IMR-90 (cell line): ENCODE data around the gene L1TD1. TPM values are rescaled to one million over a fixed set of nuclear protein-coding genes. Genes with fewer than 3 reads are reported as not detected.

Source experiments
- ATAC-seq: fragments of 200-7000 bp; cut with Tn5 transposase; 2 replicates; pipeline ENCODE4 v1.9.1; 2020; ENCODE audit warnings: low read depth, mild to moderate bottlenecking, moderate library complexity
- Bru-seq: library from RNA; stranded (reverse); fragments of 400-500 nt; gene quantifications from one replicate; lab custom pipeline; 2021; lab: Mats Ljungman, UMichigan
- BruChase-seq, 2 experiments: library from RNA; stranded (reverse); fragments of 400-500 nt; gene quantifications; one replicate each; lab custom pipeline; 2021; lab: Mats Ljungman, UMichigan
- BruUV-seq: library from RNA; stranded (reverse); fragments of 400-500 nt; replicated peaks from 2 replicates; lab custom pipeline; 2021; lab: Mats Ljungman, UMichigan
- CTCF ChIA-PET: fragments of 300-600 bp; formaldehyde crosslinking; extraction: SDS; loops from one replicate; lab custom pipeline; 2021; ENCODE audit warnings: antibody characterized with exemption; lab: Yijun Ruan, JAX
- POLR2A ChIA-PET: fragments of 300-600 bp; sonication (Branson Sonifier 250); formaldehyde crosslinking; loops from one replicate; lab custom pipeline; 2022; ENCODE audit warnings: antibody characterized with exemption; ENCODE audit not compliant: unreplicated experiment; lab: Charles Lee
- DNase-seq: peaks from one replicate; pipeline ENCODE4 v3.0.0; 2013
- H2AFZ ChIP-seq: replicated peaks from 2 replicates; pipeline ENCODE3; 2013; ENCODE audit warnings: low read length, mild to moderate bottlenecking; ENCODE audit not compliant: poor library complexity
- H2AK5ac ChIP-seq: 2 replicates; pipeline ENCODE4 v1.6.1; 2013; ENCODE audit warnings: low read depth, low read length, inconsistent platforms
- H2AK9ac ChIP-seq: replicated peaks from 2 replicates; pipeline ENCODE3; 2013; ENCODE audit warnings: mild to moderate bottlenecking, low read depth, low read length, moderate library complexity; ENCODE audit not compliant: poor library complexity
- H2BK120ac ChIP-seq: 2 replicates; pipeline ENCODE4 v1.6.1; 2013; ENCODE audit warnings: low read depth, low read length, inconsistent platforms
- H2BK15ac ChIP-seq: 3 replicates; pipeline ENCODE4 v1.6.1; 2013; ENCODE audit warnings: low read depth, low read length, inconsistent platforms
- H2BK20ac ChIP-seq: 2 replicates; pipeline ENCODE4 v1.6.1; 2013; ENCODE audit warnings: low read depth, mild to moderate bottlenecking, inconsistent platforms, low read length, moderate library complexity
- H2BK5ac ChIP-seq: 2 replicates; pipeline ENCODE4 v1.6.1; 2013; ENCODE audit warnings: mild to moderate bottlenecking, low read depth, low read length, inconsistent platforms; ENCODE audit not compliant: poor library complexity, severe bottlenecking
- H3K14ac ChIP-seq: replicated peaks from 2 replicates; pipeline ENCODE4 v1.6.1; 2013; ENCODE audit warnings: low read depth, low read length, inconsistent platforms
- H3K18ac ChIP-seq: 2 replicates; pipeline ENCODE4 v1.6.1; 2013; ENCODE audit warnings: low read depth, low read length, control low read depth
- H3K23ac ChIP-seq: 2 replicates; pipeline ENCODE4 v1.6.1; 2013; ENCODE audit warnings: low read depth, low read length, inconsistent platforms
- H3K27ac ChIP-seq: 2 replicates; pipeline ENCODE4 v1.5.1; 2013; ENCODE audit warnings: mild to moderate bottlenecking, control low read depth, low read length; ENCODE audit not compliant: insufficient read depth
- H3K27me3 ChIP-seq: 2 replicates; pipeline ENCODE4 v1.6.1; 2013; ENCODE audit warnings: low read length; ENCODE audit not compliant: control insufficient read depth, insufficient read depth
- H3K36me3 ChIP-seq: 2 replicates; pipeline ENCODE4 v1.6.1; 2013; ENCODE audit warnings: low read length, mixed read lengths; ENCODE audit not compliant: control insufficient read depth, insufficient read depth
- H3K4ac ChIP-seq: 2 replicates; pipeline ENCODE4 v1.6.1; 2013; ENCODE audit warnings: low read depth, low read length, inconsistent platforms
- H3K4me1 ChIP-seq: 2 replicates; pipeline ENCODE4 v1.6.1; 2013; ENCODE audit warnings: low read length, mixed read lengths; ENCODE audit not compliant: control insufficient read depth, insufficient read depth
- H3K4me2 ChIP-seq: 2 replicates; pipeline ENCODE4 v1.6.1; 2013; ENCODE audit warnings: low read depth, mild to moderate bottlenecking, control low read depth, low read length, moderate library complexity
- H3K4me3 ChIP-seq: 2 replicates; pipeline ENCODE4 v1.5.1; 2013; ENCODE audit warnings: low read depth, mild to moderate bottlenecking, control low read depth, low read length, moderate library complexity; ENCODE audit not compliant: insufficient read depth
- H3K56ac ChIP-seq: 2 replicates; pipeline ENCODE4 v1.6.1; 2013; ENCODE audit warnings: low read length, inconsistent platforms; ENCODE audit not compliant: insufficient read depth; ENCODE audit errors: extremely low read depth
- H3K79me1 ChIP-seq, 2 experiments: 2 replicates each; pipeline ENCODE4 v1.6.1; 2013; ENCODE audit warnings: low read length in 2 of 2, inconsistent platforms in 1 of 2, low read depth in 1 of 2
- H3K9ac ChIP-seq: 2 replicates; pipeline ENCODE4 v1.6.1; 2013; ENCODE audit warnings: low read depth, low read length, control low read depth
- H3K9me1 ChIP-seq: 2 replicates; pipeline ENCODE4 v1.6.1; 2013; ENCODE audit warnings: low read length, inconsistent platforms; ENCODE audit not compliant: insufficient read depth
- H3K9me3 ChIP-seq: 2 replicates; pipeline ENCODE4 v1.6.1; 2013; ENCODE audit warnings: low read length; ENCODE audit not compliant: control insufficient read depth, insufficient read depth
- H4K20me1 ChIP-seq: 2 replicates; pipeline ENCODE4 v1.6.1; 2013; ENCODE audit warnings: low read length, inconsistent platforms; ENCODE audit not compliant: insufficient read depth
- H4K5ac ChIP-seq: 2 replicates; pipeline ENCODE4 v1.6.1; 2013; ENCODE audit warnings: mild to moderate bottlenecking, low read depth, low read length, control low read depth
- H4K8ac ChIP-seq, 2 experiments: 2 replicates each; pipeline ENCODE4 v1.6.1; 2013; ENCODE audit warnings: low read depth in 2 of 2, low read length in 2 of 2, control low read depth in 1 of 2, inconsistent platforms in 1 of 2
- H4K91ac ChIP-seq: 2 replicates; pipeline ENCODE4 v1.6.1; 2013; ENCODE audit warnings: low read depth, low read length, inconsistent platforms; ENCODE audit not compliant: insufficient read depth
- CHD1 ChIP-seq: IDR thresholded peaks from 2 replicates; pipeline ENCODE4 v1.6.1; 2012; ENCODE audit warnings: low read depth, low read length, improper control_type of control experiment
- MAZ ChIP-seq: IDR thresholded peaks from 2 replicates; pipeline ENCODE4 v1.6.1; 2012; ENCODE audit warnings: low read depth, mild to moderate bottlenecking, low read length, improper control_type of control experiment, moderate library complexity, borderline replicate concordance
- MXI1 ChIP-seq: IDR thresholded peaks from 2 replicates; pipeline ENCODE4 v1.6.1; 2012; ENCODE audit warnings: low read depth, mild to moderate bottlenecking, low read length, moderate library complexity, borderline replicate concordance
- RAD21 ChIP-seq: IDR thresholded peaks from 2 replicates; pipeline ENCODE4 v1.6.1; 2012; ENCODE audit warnings: low read length, improper control_type of control experiment
- RCOR1 ChIP-seq: IDR thresholded peaks from 2 replicates; pipeline ENCODE4 v1.6.1; 2012; ENCODE audit warnings: mild to moderate bottlenecking, low read length, improper control_type of control experiment; ENCODE audit not compliant: insufficient replicate concordance
- SMC3 ChIP-seq: fragments of 150-350 bp; IDR thresholded peaks from 2 replicates; pipeline ENCODE4 v1.6.1; 2016; ENCODE audit warnings: low read depth, mild to moderate bottlenecking, antibody characterized with exemption, low read length, moderate library complexity
- WGBS, 2 experiments: methylation state at CpG; one replicate each; pipeline versions ENCODE4 v1.1.5 to v1.1.7; 2013; ENCODE audit warnings: missing lambda C conversion rate in 2 of 2; ENCODE audit not compliant: insufficient read length in 1 of 2; ENCODE audit errors: extremely low coverage in 2 of 2; 5-methylcytosine and 5-hydroxymethylcytosine counted together
- dilution Hi-C: fragments of 300-500 bp; cut with HindIII; formaldehyde crosslinking; loops from one replicate; pipeline ENCODE4 v1.14.3; 2018; ENCODE audit warnings: low sequenced_read_pairs; ENCODE audit not compliant: unreplicated experiment
- in situ Hi-C: fragments of 300-500 bp; cut with MboI; formaldehyde crosslinking; loops from 3 replicates; pipeline ENCODE4 v1.14.3; 2019; ENCODE audit warnings: low sequenced_read_pairs, inconsistent platforms, mixed read lengths
- intact Hi-C: fragments of 100-400 bp; cut with micrococcal nuclease; formaldehyde crosslinking; loops from 2 replicates; pipeline ENCODE4 v1.10.0; 2022
- long read RNA-seq: library from polyadenylated mRNA; unstranded; transcript quantifications from one replicate; pipeline ENCODE4 v2.0.0, GENCODE V29; 2021; ENCODE audit not compliant: unreplicated experiment
- polyA plus RNA-seq, 3 experiments: library from polyadenylated mRNA; depleted of rRNA; stranded (reverse); fragments of >200 nt; gene quantifications; 2 replicates each; pipeline ENCODE4 v1.2.3, GENCODE V29; 2012; ENCODE audit warnings: low replicate concordance in 1 of 3
- total RNA-seq: library from RNA; depleted of rRNA; stranded (reverse); fragments of >200 nt; gene quantifications from 2 replicates; pipeline ENCODE4 v1.2.3, GENCODE V29; 2012; rRNA removed
- TF ChIP-seq, protein P1 (sequence below): fragments of 150-350 bp; IDR thresholded peaks from 2 replicates; pipeline ENCODE4 v1.6.1; 2016; ENCODE audit warnings: low read depth, mild to moderate bottlenecking, low read length, moderate library complexity, borderline replicate concordance
- TF ChIP-seq, protein P2 (sequence below): conservative IDR thresholded peaks from 2 replicates; pipeline ENCODE4 v1.5.1; 2012; ENCODE audit warnings: mild to moderate bottlenecking, low read depth, low read length, improper control_type of control experiment

L1TD1 gene, protein sequence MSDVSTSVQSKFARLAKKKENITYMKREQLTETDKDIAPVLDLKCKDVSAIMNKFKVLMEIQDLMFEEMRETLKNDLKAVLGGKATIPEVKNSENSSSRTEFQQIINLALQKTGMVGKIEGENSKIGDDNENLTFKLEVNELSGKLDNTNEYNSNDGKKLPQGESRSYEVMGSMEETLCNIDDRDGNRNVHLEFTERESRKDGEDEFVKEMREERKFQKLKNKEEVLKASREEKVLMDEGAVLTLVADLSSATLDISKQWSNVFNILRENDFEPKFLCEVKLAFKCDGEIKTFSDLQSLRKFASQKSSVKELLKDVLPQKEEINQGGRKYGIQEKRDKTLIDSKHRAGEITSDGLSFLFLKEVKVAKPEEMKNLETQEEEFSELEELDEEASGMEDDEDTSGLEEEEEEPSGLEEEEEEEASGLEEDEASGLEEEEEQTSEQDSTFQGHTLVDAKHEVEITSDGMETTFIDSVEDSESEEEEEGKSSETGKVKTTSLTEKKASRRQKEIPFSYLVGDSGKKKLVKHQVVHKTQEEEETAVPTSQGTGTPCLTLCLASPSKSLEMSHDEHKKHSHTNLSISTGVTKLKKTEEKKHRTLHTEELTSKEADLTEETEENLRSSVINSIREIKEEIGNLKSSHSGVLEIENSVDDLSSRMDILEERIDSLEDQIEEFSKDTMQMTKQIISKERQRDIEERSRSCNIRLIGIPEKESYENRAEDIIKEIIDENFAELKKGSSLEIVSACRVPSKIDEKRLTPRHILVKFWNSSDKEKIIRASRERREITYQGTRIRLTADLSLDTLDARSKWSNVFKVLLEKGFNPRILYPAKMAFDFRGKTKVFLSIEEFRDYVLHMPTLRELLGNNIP
- total RNA-seq (not detected in 2 replicates), polyA plus RNA-seq (2012; rRNA removed) (not detected in 2 replicates), Bru-seq, nascent RNA (not detected), BruChase-seq, experiment 1, labeled RNA remaining after a 6-hour chase (not detected), BruChase-seq, experiment 2, labeled RNA remaining after a 2-hour chase (percentile 5 among the genes with signal in this experiment)
- not detected in 2 replicates for polyA plus RNA-seq (2012; cell fraction: cytosol; rRNA removed)
- not detected in 2 replicates for polyA plus RNA-seq (2012; cell fraction: nucleus; rRNA removed; ENCODE audit: low replicate concordance)
- long read RNA-seq = 0 reads

DNA sequence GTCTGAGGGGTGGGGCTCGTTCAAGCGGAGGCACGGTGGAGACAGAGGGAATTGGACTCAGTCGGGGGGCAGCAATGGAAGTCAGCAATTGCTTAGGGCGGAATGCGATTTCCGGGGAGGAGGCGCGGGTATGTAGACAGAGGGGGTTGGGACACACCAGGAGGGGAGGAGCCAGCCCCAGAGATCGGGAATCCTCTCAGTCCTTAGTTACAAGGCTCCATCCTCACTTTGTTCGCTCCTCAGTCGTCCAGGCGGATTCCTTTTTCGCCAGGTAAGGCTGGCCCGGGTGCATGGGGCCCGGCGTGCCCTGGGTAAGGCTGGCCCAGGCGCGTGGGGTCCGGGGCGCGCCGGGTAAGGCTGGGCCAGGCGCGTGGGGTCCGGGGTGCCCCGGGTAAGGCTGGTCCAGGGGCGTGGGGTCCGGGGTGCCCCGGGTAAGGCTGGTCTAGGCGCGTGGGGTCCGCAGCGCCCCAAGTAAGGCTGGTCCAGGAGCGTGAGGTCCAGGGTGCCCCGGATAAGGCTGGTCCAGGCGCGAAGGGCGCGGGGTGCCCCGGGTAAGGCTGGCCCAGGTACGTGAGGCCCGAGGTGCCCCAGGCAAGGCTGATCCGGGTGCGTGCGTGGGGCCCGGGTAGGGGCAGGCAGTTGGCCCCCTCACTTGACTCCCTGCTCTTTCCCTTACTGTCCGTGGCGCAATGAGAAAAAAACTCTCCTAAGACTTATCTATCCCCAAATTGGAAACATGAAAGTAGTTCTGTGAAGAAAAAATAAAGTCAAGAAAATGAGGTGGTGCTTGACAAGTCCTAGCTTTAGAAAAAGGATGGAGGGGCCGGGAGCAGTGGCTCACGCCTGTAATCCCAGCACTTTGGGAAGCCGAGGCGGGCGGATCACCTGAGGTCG lies at the start of gene L1TD1:
Gene L1TD1, plus strand, starts transcription at position 199 of the 894 bp plus-strand sequence. CDS start 11,780 bp downstream, outside the sequence.
- DNase-seq (no peak), ATAC-seq (no peak)

More for the DNA sequence above, at the start of gene L1TD1:
- H2BK20ac ChIP-seq = no peak within 1 kb of the TSS
- H3K14ac ChIP-seq = no peak within 1 kb of the TSS
- H2AFZ ChIP-seq = no peak within 1 kb of the TSS
- no peak within 1 kb of the TSS for H3K9ac ChIP-seq
- no peak within 1 kb of the TSS for H4K8ac ChIP-seq
- H2BK5ac ChIP-seq = no peak within 1 kb of the TSS
- H3K27me3 ChIP-seq = no peaks in the 10 kb centered on the region; the same call in 1 of the 2 replicates
- H4K91ac ChIP-seq = no peak within 1 kb of the TSS
- H3K4me1 ChIP-seq = no peaks in the 10 kb centered on the region
- 9% methylated on average over 25 of the region's 55 CpGs; no CpG with 5 or more reads in 1 of the 2 experiments for WGBS, 2 experiments
- no peak within 1 kb of the TSS for H3K56ac ChIP-seq
- no peaks in the 10 kb centered on the region for H3K79me1 ChIP-seq
- no peak within 1 kb of the TSS for H2AK9ac ChIP-seq
- no peaks in the 10 kb centered on the region for H3K36me3 ChIP-seq
- no peak within 1 kb of the TSS for H3K27ac ChIP-seq
- no peak within 1 kb of the TSS for H3K4me3 ChIP-seq
- no peak within 1 kb of the TSS for H3K4ac ChIP-seq
- no peak within 1 kb of the TSS for H3K4me2 ChIP-seq
- peaks cover 3% of the 10 kb centered on the region for H3K9me3 ChIP-seq
- no TSS peak for BruUV-seq
- H2BK15ac ChIP-seq = no peak within 1 kb of the TSS
- TF ChIP-seq CHD1 (no peak), MAZ (no peak), RAD21 (no peak), SMC3 (no peak), MXI1 (no peak), RCOR1 (no peak)
- TF ChIP-seq, protein P1, sequence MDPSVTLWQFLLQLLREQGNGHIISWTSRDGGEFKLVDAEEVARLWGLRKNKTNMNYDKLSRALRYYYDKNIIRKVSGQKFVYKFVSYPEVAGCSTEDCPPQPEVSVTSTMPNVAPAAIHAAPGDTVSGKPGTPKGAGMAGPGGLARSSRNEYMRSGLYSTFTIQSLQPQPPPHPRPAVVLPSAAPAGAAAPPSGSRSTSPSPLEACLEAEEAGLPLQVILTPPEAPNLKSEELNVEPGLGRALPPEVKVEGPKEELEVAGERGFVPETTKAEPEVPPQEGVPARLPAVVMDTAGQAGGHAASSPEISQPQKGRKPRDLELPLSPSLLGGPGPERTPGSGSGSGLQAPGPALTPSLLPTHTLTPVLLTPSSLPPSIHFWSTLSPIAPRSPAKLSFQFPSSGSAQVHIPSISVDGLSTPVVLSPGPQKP = no peak
- TF ChIP-seq, protein P2, sequence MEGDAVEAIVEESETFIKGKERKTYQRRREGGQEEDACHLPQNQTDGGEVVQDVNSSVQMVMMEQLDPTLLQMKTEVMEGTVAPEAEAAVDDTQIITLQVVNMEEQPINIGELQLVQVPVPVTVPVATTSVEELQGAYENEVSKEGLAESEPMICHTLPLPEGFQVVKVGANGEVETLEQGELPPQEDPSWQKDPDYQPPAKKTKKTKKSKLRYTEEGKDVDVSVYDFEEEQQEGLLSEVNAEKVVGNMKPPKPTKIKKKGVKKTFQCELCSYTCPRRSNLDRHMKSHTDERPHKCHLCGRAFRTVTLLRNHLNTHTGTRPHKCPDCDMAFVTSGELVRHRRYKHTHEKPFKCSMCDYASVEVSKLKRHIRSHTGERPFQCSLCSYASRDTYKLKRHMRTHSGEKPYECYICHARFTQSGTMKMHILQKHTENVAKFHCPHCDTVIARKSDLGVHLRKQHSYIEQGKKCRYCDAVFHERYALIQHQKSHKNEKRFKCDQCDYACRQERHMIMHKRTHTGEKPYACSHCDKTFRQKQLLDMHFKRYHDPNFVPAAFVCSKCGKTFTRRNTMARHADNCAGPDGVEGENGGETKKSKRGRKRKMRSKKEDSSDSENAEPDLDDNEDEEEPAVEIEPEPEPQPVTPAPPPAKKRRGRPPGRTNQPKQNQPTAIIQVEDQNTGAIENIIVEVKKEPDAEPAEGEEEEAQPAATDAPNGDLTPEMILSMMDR = no peak
- no peak within 1 kb of the TSS for H3K23ac ChIP-seq
- H3K18ac ChIP-seq = no peak within 1 kb of the TSS
- H4K5ac ChIP-seq = no peak within 1 kb of the TSS
- no peak within 1 kb of the TSS for H2BK120ac ChIP-seq
- in situ Hi-C loops = loop anchor here (25.0 kb wide), 1 partner anchor 542 kb away; no protein-coding TSS in a partner anchor
- ChIA-PET POLR2A (no interaction called here), CTCF (no interaction called here)
- H2AK5ac ChIP-seq = no peak within 1 kb of the TSS
- dilution Hi-C loops = no loop called here
- no peaks in the 10 kb centered on the region for H4K20me1 ChIP-seq
- H3K9me1 ChIP-seq = no peaks in the 10 kb centered on the region
- intact Hi-C loops = no loop called here
